Measurements from ENCODE around the gene ADRA2A.

ADRA2A gene

DNA sequence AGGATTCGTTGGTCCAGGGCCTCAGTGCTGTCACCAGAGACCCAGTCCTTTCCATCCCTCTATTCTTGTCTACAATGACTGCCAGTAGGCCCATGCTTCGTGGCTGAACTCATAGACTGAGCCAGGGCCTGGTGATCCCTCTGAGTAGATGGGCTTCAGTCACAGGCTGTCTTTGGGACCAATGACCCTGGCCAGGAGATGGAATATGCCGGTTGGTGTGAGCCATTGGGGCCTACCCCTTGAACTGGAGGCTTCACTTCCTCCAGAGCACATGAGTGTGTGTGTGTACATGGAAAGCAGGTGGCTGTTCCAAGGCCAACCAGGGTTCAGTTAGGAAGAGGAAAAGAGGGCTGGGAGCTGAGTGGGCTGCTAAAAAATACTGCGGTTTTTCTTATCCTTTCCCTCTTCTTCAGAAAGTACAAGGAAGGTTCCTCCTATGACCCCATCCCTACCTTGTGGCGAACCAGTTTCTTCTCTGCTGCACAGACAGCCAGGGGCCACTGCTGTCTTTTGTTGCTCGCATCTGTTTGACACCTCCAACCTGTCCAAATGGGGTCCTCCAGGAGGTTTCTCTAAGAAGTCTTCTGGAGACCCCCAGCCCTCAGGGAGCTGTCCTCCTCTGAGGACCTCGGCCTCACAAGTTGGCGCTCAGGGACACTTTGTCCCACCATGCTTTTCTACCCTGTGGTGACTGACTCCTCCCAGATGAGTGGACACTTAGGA is 36.6 kb downstream of the ADRA2A start:
- no peak for DNase-seq (ENCODE audit: low read depth)
- TF ChIP-seq, protein P1, sequence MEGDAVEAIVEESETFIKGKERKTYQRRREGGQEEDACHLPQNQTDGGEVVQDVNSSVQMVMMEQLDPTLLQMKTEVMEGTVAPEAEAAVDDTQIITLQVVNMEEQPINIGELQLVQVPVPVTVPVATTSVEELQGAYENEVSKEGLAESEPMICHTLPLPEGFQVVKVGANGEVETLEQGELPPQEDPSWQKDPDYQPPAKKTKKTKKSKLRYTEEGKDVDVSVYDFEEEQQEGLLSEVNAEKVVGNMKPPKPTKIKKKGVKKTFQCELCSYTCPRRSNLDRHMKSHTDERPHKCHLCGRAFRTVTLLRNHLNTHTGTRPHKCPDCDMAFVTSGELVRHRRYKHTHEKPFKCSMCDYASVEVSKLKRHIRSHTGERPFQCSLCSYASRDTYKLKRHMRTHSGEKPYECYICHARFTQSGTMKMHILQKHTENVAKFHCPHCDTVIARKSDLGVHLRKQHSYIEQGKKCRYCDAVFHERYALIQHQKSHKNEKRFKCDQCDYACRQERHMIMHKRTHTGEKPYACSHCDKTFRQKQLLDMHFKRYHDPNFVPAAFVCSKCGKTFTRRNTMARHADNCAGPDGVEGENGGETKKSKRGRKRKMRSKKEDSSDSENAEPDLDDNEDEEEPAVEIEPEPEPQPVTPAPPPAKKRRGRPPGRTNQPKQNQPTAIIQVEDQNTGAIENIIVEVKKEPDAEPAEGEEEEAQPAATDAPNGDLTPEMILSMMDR (conservative IDR thresholded peaks at IDR 0.05; ENCODE audit: control insufficient read depth, insufficient read depth, low read depth, low read length), result no peak
- no peak overlapping the region for H3K4me3 ChIP-seq (ENCODE audit: control insufficient read depth, low read depth, low read length)

DNA sequence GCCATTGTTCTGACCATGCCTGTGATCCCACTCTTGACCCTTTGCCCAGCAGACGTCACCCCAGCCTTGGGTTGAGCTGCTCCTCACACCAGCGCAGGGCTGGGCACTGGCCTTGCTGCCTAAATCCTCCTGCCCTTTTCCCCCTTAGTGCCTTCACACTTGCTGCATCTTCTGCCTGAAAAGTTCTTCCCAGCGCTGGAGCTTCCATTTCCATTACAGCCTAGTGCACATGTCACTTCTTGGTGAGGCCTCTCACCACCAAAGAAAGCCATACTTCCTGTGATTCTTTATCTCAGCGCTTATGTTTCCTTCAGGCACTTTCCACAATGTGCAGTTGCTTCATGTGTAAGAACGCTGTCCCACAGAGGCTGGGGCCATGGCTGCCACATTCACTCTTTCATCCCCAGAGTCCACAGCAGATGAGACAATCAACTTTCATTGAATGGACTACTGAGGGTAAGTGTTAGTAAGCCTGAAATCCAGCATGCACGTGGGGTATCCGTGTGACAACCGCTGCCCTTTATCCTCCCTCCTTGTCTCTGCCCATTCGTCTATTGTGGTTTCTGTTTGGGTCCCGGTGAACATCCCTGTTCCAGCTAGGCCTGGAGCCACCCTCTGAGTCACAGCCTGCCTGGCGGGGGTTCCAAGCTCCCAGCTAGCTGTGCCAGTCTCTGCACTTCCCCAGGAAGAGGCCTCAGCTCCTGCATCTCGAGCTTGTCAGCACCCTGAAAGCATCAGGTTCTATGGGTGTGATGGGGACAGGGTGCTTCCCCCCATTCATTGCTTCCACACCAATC is 37.3 kb downstream of the ADRA2A start:
- TF ChIP-seq, protein P1 (conservative IDR thresholded peaks at IDR 0.05; ENCODE audit: control insufficient read depth, insufficient read depth, low read depth, low read length), result no peak
- DNase-seq (ENCODE audit: low read depth), result peak; percentile 26
- H3K4me3 ChIP-seq (ENCODE audit: control insufficient read depth, low read depth, low read length), result no peak overlapping the region

DNA sequence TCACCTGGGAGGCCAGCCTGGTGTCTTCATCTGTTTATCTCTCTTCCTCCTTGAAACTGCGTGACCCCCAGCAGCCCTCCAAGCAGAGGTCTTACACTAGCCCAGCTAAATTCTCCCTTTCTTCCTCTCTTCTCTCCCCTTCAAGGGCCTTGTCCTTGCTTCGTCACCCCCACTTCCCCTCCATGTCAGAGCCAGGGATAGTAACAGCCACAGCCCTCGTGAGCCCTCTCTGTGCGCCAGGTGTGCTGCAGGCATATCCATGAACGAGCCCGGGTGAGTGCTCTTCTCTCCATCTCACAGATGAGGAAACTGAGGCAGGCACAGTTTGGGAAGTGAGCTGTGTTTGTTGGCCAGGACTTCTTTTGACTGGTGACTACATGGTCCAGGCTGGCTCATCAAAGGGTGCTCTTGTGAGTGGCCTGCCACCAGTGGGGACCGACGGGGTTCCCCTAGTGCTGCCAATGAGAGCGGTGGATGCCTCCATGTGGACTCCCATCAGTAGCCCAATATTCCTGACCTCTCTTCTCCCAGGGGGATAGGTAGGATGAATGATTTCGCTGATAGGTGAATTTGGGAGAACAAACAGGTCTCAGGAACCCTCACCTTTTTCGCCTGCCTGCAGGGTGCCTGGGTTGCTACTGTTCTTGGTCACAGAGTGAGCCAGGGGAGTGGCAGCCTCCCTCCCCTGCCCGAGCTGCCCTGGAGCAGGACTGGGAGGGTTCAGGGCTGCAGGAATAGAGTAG is 38.1 kb downstream of the ADRA2A start:
- TF ChIP-seq, protein P1 (conservative IDR thresholded peaks at IDR 0.05; ENCODE audit: control insufficient read depth, insufficient read depth, low read depth, low read length), result no peak
- DNase-seq (ENCODE audit: low read depth), result no peak

DNA sequence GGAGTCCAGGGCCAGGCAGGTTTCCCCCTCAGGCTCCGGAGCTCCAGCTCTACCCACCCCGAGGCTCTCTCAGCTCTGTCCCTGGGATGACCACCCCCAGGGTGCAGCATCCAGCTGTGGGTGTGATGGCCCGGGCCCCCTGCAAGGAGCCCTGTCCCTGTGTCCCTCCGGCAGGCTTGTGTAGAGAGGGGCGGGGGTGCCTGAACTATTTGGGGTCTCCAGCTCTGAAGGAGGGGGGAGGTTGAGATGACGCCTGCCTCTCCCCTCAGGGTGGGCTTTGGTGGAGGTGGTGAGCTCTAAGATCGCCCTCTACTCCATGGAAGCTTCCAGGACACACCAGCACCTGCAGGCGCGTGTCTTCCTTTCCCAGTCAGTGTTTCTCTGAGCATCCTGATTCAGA is 39.4 kb downstream of the ADRA2A start:
- no peak overlapping the region for H3K4me3 ChIP-seq (ENCODE audit: control insufficient read depth, low read depth, low read length)
- no peak for DNase-seq (ENCODE audit: low read depth)
- TF ChIP-seq, protein P1 (conservative IDR thresholded peaks at IDR 0.05; ENCODE audit: control insufficient read depth, insufficient read depth, low read depth, low read length), result no peak

More for the DNA sequence above, 38.1 kb downstream of the ADRA2A start:
- H3K4me3 ChIP-seq (ENCODE audit: control insufficient read depth, low read depth, low read length), result no peak overlapping the region

DNA sequence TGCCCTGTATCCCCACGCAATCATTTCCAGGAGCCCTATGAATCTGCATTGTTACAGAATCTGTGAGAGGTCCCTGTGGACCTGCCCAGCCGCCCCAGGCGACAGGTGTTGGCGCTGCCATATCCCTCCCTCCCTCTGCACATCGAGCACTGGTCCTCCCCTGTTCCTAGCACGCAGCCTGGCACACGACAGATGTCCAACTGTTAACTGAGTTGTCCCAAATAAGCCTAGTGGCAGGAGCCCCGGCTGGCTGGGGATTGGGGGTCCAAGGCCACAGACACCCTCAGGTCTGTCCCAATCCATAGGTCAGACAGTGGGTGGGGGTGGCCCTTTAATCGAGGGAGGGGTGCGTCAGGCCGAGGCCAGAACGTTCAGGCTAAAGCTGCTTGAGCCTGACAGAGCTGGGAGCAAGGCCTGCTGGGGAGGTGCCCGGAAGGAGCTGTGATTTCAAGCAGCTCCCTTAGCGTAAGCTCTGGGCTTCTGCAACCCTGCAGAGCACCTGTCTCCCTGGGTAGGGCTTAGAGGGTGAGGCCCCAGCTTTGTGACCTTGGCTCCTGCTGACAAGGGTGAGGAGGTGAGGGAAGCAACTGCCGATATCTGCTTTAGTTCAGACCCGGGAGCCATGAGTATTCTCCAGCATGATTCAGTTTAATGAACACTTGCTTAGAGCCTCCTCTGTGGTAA is 40.1 kb downstream of the ADRA2A start:
- no peak for DNase-seq (ENCODE audit: low read depth)
- H3K4me3 ChIP-seq (ENCODE audit: control insufficient read depth, low read depth, low read length), result no peak overlapping the region
- TF ChIP-seq, protein P1 (conservative IDR thresholded peaks at IDR 0.05; ENCODE audit: control insufficient read depth, insufficient read depth, low read depth, low read length), result no peak

Measured in fibroblast of mammary gland (primary cell).